HG03280 (cell line): ENCODE data around the gene KIF12.

Experiments used
- ATAC-seq: cut with Tn5 transposase; IDR thresholded peaks from one replicate; pipeline ENCODE4 v1.9.1; 2021; ENCODE audit warnings: mild to moderate bottlenecking, moderate library complexity; ENCODE audit not compliant: unreplicated experiment

KIF12 gene

DNA sequence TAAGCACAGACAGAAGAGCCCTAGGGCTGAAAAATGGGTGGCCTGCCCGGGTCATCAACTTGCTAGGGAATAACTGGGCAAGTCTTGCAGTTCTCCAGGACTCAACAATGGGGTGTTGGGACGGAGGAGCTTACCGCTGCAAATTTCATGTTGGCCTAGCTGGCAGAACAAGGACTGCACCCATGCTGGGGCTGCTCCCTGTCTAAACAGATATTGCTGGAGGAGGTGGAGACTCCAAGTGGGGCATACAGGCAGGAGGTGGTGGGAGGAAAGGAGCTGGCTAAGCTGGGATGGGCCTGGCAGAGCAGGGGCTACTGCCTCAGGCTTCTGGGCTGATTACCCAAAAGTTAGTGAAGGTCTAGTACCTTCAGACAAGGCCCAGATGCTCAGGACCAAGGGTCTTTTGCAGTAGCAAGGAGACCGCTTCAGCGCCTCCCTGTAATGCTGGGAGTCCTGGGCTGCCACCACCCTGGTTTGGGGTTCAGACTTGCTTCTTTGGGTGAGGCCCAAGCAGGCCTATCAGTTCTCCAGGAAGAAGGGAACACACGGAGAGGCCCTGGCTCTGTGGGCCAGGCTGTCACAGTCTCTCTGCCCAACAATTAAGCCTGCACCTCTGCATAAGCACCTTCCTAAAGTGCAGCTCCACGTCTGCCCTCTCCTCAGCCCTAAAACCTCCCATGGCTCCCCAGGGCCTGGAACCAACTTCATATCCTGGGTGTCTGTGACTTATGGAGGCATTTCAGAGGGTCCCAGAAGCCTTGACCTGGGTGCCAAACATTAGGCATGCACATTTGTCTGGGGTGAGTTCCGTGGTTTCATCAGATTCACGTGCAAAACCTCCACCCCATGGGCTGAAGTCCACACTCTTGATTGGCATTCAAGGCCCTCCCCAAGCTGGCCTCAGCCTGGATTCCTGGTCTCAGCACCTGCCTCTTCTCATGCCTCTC, 24.2 kb upstream of the KIF12 start:
- ATAC-seq: no peak

DNA sequence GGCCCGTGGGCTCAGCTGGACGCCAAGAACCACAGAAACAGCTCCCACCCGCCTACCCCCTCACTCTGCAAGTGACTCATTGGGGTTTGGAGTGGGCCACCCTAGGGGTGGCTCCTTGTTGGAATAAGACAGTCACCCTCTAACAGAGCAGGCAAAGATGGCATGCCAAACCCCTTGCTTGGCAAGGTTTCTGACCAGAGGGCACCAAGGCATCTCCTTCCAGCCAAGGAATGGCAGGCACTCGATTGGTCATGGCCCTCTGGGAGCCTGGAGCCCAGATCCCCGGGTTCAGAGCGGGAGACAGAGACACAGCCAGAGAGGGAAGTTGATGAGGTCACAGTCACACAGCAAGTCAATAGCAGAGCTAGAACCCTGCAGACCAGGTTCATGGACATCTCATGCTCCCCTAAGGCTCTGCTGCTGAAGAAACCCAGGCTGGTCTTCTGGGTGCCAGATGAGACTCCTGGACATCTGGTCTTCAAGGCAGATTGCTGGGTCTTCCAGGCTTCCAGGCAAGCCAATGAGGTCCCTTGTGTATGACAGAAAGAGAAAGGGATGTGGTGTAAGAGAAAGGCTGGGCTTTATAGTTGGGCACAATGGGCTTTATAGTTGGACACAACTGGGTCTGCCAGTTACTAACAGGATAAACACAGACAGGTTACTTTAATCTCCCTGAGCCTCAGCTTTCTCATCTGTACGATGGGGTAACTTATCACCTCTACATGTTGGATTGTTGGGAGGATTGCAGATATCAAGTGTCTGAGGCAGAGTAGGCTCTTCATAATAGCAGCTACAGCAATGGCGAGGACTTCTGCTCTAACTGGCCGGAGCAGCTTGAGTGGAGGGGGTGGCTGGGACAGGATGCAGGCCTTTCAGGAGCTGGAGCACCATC, 23.3 kb upstream of the KIF12 start:
- ATAC-seq: no peak

DNA sequence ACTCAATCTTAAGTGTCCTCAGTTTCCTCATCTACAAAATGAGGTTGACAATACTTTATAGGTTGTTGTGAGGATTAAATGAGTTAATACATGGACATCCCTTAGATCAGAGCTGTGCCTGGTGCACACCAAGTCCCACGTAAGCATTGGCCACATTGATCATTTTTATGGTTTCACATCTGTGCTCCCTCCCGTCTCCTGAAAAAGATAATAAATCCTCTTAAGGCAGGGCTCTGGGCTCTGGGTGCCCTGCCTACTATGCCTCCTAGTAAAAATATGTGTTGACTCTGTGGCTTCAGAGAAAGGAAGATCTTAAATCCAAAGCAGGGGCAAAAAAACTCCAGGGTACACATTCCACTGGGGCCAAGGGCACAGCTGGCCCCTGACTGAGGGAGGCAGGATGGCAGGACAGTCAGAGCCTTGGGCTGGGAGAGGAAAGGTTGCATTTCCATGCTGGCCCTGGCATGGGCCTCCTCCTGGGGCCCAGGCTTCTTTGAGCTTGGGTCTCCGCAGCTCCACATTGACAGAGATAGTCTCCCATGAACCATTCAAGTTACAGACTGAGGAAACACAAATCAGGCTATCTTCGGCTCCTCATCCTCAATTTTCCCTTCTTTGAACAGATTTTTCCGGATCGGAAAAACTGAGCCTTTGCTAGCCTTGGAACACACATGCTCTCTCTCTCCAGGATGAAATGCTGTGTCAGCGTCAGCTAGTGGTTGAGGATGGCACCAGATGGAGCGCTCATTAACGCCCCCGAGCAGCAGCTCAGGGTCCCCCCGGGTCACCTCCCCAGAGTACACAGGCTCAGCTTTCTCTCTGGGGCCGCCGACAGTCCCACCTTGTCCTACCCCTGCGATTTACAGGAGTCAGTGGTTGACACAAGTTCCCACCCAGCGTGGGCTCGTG, 22.4 kb upstream of the KIF12 start:
- no peak for ATAC-seq

DNA sequence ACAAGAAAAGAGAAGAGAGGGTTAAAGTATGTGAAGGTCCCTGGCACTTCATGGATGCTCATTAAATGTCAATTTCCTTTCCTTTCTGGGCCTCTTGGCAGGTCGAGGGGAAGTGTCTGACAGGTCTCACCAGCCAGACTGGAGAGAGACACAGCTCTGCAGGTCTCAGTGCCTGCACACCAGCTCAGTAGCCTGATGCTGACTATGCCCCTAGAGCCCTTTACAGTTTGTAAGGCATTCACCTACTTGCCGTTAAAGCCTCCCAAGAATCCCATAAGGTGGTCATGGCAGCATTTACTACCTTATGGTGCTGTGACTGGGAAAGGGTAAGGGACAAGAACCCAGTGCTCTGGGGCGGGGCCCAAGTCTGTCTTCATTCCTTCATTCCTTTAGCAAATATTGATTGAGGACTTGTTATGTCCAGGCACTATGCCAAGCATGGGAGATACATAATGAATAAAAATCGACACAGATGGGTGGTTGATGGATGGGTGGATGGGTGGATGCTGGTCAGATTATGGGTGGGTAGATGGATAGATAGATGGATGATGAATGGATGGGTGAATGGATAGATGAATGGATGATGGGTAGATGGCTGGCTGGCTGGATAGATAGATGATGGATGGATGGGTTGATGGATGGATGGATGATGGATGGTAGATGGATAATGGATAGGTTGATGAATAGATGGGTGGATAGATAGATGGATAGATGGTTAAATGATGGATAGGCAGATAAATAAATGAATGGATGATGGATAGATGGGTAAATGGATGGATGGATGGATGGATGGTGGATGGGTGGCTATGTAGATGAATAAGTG, 21.3 kb upstream of the KIF12 start:
- no peak for ATAC-seq

DNA sequence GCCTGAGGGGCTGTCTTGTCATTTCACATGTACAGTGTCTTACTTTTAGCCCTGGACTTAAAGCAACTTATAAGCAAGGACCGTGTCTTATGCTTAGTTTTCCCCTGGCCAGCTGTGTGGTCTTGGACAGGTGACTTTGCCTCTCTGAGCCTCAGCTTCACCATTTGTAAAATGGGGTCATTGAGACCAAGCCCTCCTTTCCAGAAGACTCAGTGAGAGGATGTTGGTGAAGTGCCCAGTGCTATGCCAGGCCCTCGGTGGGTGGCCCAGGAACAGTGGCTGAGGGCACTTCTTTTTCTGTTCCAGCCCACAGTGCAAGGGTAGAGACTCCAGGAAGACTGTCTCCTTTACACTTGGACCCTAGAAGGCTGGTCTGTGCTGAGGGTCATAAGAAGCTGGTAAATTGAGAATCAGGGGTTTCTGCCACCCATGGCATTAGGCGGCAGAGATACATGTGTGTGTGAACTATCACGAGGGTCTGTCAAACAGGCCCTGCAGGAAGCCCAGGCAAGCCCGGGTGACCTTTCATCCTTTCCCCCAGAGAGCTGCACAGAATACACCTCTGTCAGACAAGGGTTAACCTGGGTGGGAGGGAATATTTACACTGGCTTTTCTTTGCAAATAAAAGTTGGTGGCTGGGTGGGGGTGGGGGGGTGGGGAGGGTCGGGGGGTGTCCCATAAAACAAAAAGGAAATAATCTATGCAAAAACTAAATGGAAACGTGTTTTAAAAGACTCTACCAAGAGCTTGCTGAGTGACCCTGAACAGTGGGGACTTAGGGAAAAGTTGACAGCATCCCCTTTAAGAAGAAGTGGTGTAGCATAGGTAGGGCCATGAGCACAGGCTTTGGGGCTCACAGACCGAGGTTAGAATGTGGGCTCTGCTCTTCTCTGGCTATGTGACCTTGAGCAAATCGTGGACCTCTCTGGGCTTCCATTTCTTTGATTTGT, 20.4 kb upstream of the KIF12 start:
- ATAC-seq: no peak

DNA sequence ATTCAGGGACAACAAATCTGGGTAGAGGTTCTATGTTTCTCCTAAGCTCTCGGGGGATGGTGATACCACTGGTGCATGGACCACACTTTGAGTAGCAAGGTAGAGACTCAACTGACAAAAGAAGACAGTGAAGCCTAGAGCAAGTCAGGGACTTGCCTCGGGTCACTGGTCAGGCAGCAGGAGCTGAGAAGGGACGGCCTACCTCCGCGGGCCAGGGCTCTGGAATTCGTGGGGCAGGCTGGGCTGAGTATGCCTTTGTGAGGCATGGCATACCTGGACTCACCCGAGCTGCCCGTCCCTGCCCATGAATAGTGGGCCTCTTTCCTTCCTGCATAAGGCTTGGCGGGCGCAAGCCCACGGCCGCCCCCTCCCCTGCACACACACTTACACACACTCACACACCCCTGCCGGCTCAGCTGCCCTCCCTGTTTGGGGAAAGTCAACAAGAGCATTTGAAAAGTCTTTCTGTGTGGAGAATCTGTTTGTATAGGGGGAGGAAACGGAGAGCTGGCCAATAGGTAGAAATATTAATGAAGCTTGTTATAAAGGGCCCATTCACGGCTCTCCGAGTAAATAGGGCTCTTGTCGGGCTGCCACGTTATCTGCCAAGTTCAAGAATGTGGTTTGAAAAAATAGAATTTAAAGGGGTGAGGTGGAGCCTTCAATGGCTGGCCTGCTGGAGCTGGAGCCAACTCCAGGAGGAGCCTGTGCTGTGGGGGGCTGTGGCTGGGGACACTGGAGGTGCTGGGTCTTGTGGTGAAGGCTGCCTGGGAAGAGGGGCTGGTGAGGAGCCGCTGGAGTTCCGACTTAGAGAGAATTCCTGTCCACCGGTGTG, 19.1 kb upstream of the KIF12 start:
- no peak for ATAC-seq

DNA sequence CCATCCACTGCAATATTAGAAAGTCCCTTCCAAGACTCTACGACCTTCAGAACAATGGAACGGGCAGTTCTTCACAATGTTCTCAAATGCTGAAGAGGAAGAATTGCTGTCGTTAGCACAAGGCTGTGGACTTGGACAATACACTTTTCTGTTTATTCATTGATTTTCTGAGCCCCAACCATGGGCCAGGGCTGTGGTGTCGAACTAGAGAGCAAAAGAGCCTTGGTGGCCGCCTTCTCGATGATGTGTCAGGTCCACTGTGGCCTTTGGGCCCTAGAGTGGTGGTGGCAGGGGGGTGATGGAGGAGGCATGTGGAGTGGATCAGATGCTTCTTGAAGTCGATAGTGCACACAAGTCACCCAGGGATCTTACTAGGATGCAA, 18.5 kb upstream of the KIF12 start:
- ATAC-seq: no peak

DNA sequence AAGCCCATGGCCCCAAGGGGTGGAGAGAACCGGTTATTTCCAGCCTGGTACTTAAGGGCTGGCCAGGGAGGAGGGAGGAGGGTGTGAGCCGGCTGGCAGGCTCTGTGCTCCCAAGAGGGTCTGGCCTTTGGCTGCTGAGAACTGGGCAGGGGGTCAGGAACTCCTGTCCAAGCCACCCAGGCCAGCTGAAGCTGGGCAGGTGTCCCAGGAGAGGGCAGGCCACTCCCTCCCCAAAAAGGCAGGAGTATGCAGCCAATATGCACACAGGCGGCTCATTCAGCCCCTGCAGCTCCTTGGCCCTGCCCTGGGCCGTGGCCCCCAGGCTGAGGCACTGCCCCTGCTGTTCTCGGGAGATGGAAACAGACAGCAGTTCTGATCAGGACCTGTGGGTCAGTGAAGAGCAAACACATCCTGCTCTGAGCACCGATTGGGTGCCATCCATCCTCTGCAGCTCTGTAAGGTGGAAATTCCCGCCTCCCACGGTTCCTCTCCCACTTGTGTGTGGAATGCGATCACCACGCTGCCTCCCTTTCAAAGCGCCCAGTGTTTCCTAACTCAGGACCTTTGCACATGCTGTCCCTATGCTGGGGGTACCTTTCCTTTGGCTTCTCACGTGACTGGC, 17.1 kb upstream of the KIF12 start:
- no peak for ATAC-seq

DNA sequence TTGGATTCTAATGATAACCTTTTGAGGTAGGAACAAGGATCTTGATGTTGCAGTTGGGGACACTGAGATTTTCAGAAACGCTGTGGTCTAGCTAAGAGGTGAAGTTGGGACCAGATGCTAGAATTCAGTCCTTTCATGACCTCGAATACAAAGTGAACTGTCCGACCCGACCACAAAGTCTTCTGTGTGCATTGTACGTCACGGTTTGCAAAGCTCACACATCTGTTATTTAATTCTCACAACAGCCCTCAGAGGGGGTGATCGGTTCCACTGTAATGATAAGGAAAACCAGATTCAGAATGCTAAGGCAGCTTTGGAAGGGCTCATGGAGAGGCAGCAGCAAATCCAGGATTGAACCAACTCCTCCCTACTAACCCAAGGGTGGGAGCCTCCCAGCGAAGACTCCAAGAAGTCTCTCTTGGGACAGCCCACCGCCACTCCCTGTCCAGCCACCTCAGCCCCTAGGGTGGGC, 16.6 kb upstream of the KIF12 start:
- no peak for ATAC-seq

DNA sequence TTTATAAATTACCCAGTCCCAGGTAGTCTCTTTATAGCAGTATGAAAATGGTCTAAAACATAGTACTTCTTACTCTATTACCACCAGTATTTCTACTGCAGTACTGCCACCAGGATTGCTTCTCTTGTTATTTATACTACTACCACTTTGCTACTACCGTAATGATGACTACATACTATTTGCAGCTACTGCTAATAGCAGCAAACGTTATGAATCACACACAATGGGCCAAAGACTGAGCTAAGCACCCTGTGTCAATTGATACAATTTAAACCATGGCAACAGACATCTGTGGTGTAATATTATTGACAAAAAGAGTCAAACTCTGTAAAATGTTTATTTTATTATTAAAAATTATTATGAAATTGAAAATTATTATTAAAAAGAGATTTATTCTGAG, 15.3 kb upstream of the KIF12 start:
- ATAC-seq: no peak

DNA sequence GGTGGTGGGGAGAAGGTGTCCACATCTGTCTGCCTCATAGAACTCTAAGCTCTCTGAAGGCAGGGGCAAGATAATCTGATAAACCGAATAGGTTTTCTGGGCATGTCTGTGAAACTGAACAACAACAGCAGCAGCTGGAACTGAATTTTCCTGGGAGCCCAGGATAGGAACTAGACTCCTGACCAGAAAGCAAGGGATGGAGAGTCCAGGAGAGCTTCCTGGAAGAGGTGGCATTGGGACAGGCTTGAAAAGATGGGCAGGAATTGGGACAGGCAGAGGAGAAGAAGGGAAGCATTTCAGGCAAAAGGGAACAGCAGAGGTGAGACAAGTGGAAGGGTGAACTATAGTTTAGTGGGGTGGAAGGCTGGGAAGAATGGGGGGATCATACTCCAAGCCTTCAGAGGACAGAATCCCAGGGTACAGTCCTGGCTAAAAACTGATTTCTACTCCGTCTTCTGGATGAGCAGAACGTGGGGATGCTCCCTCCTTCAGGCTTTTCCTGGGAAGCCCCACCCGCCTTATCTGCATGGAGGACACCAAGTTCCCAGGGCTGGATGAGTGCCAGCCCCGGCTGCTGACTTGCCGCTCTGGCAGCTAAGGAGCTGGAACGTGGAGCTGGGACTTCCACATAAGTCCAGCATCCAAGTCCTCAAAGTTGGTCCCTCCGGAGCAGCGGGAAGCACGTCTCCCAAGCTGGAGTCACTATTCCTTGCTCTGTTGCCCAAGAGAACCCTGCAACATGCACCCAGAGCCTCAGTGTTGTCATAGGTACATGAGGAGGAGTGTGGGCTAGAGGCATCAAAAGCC, 13.9 kb upstream of the KIF12 start:
- no peak for ATAC-seq

DNA sequence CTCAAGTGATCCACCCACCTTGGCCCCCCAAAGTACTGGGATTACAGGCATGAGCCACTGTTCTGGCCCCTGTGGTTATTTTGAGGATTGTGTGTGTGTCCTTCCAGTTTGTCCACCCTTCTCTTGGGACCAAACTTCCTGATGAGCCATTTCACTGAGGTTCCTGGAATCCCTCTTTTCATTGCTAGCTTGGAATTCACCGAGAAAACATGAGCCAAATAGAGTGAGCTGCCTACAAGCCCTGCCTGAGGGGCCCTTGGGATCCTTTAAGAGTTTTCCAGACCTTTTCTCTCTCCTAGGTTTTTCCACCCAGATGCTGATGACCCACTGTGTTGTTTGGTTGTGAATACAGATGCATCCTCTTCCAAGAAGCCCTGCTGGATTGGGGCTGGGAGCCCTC, 13.2 kb upstream of the KIF12 start:
- no peak for ATAC-seq

DNA sequence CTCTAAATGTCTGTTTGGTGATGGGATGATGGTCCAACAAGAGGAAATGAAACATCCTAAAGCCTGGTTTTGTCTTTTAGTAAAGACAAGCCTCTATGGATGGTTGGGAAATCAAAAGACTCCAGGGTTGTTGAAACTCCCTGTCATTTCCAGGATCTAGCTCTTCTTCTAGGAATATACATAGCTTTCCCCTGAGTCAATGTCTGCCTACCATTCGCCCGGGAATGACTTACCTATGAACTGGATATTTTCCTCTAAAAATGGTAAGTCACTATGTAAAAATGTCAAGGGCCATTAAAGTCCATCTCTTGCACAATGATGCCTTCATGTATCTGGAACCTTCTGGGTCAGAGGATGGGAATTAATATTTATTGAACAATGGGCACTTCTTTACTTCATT, 11.1 kb upstream of the KIF12 start:
- no peak for ATAC-seq

DNA sequence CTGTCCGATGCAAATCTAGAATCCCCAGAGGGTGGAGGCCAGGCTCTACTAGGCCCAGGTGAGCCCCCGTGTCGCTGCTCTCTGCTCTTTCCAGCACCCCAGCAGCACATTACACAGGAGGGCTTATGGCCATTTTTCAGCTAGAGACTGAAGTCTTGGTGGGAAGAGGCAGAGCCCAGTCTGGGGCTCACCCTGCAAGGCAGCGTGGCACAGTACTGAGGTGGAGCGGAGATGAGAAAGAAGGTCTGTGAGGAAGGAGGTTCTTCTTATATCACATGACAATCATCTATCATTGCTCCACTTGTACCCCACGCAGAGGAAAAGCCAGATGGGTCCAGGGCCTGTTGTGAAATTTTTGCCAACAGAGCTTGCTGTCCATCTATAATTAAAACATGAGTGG, 10.0 kb upstream of the KIF12 start:
- ATAC-seq: no peak

DNA sequence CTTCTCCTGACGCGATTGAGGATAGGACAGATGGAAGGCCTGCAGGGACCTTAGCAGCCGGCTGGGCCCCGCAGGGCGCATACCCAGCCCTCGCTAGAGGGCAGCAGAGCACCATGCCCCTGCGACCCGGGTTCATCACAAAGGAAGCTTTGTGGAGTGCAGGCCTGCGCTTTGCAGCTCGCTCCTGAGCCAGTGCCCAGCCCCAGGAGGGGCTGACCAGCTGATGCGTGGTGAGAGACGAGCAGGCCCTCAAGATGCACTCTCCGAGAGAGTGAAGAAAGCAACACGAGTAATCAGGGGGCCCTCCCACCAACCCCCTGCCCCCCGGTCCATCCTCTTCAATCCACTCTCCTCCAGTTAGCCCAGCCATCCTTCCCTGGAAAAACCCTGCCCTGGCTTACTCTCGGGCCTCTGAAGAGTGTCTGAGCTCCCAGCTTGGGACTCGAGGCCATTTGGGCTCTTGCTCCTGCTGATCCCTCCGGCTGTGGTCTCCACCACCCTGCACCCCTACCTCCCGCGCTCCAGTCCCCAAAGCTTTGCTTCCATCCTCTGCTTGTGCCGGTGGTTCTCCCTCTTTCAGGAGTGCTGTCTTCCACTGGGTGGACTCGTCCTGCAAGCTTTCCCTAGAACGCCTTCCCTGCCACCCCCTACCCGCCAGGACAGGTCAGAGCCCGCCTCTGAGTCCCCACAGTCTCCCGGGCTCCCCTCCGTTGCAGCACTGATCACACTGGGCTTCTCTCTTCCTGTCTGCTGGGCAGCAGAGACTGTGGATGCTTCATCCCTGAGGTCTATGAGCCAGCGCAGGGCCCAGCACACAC, 9.1 kb upstream of the KIF12 start:
- ATAC-seq: no peak
